SK-N-SH (cell line): ENCODE results near the gene SLC8A1. TPM values are rescaled to one million over a fixed set of nuclear protein-coding genes. Genes with fewer than 3 reads are reported as not detected.

Experiments used
- CTCF ChIA-PET: fragments of 300-600, 350-600 bp; formaldehyde crosslinking; extraction: SDS; loops from one replicate; lab custom pipeline; 2021; lab: Yijun Ruan, JAX
- POLR2A ChIA-PET: fragments of 350-600 bp; sonication (Branson Sonifier 250); formaldehyde crosslinking; extraction: SDS; loops from one replicate; lab custom pipeline; 2020; ENCODE audit warnings: antibody characterized with exemption, inconsistent platforms; lab: Yijun Ruan, JAX
- DNase-seq: peaks from one replicate; pipeline ENCODE4 v3.0.0; 2012
- H2AFZ ChIP-seq: fragments of 200-600 bp; sonication (generic); 2 replicates; pipeline ENCODE4 v1.8.1; 2016; ENCODE audit warnings: antibody characterized with exemption, mild to moderate bottlenecking, low read depth
- H3F3A ChIP-seq: fragments of 200-600 bp; sonication (generic); replicated peaks from 2 replicates; pipeline ENCODE3; 2016; ENCODE audit warnings: antibody characterized with exemption, mild to moderate bottlenecking; ENCODE audit not compliant: insufficient read depth
- H3K27ac ChIP-seq, 2 experiments: fragments of 200-500 bp in 1 of 2; fragments of 200-600 bp in 1 of 2; sonication (Bioruptor generic) in 1 of 2; sonication (generic), shearing (Covaris generic) in 1 of 2; 2 replicates each; pipeline versions ENCODE4 v1.5.1 to v1.6.1; 2014 to 2016; ENCODE audit warnings: low read depth in 2 of 2, inconsistent platforms in 1 of 2, low read length in 1 of 2, mild to moderate bottlenecking in 1 of 2, mixed read lengths in 1 of 2
- H3K27me3 ChIP-seq: fragments of 200-600 bp; sonication (generic), shearing (Covaris generic); 2 replicates; pipeline ENCODE4 v1.6.1; 2016; ENCODE audit warnings: mixed run types; ENCODE audit not compliant: insufficient read depth
- H3K36me3 ChIP-seq, 2 experiments: fragments of 200-500 bp in 1 of 2; fragments of 200-600 bp in 1 of 2; sonication (Bioruptor generic) in 1 of 2; sonication (generic) in 1 of 2; replicated peaks in 1 of 2; 2 replicates each; pipeline versions ENCODE3 to v1.5.1; 2014 to 2016; ENCODE audit warnings: low read length in 1 of 2, mild to moderate bottlenecking in 1 of 2; ENCODE audit not compliant: insufficient read depth in 2 of 2, control insufficient read depth in 1 of 2
- H3K4me1 ChIP-seq, 2 experiments: fragments of 200-500 bp in 1 of 2; fragments of 200-600 bp in 1 of 2; sonication (Bioruptor generic) in 1 of 2; sonication (generic), shearing (Covaris generic) in 1 of 2; 2 replicates each; pipeline versions ENCODE4 v1.5.1 to v1.6.1; 2014 to 2016; ENCODE audit warnings: low read depth in 1 of 2, low read length in 1 of 2, mixed run types in 1 of 2; ENCODE audit not compliant: insufficient read depth in 2 of 2, control insufficient read depth in 1 of 2
- H3K4me2 ChIP-seq: fragments of 200-600 bp; sonication (generic), shearing (Covaris generic); 2 replicates; pipeline ENCODE4 v1.6.1; 2017; ENCODE audit warnings: mixed run types
- H3K4me3 ChIP-seq, 2 experiments: fragments of 200-500 bp in 1 of 2; fragments of 200-600 bp in 1 of 2; sonication (Bioruptor generic) in 1 of 2; sonication (generic), shearing (Covaris generic) in 1 of 2; 2 replicates each; pipeline versions ENCODE4 v1.5.1 to v1.8.1; 2014 to 2016; ENCODE audit warnings: low read depth in 2 of 2, inconsistent platforms in 1 of 2, low read length in 1 of 2, mild to moderate bottlenecking in 1 of 2, mixed read lengths in 1 of 2, moderate library complexity in 1 of 2
- H3K79me2 ChIP-seq: fragments of 200-600 bp; sonication (generic); 2 replicates; pipeline ENCODE4 v1.8.1; 2017; ENCODE audit warnings: mild to moderate bottlenecking; ENCODE audit not compliant: insufficient read depth
- H3K9ac ChIP-seq: fragments of 200-600 bp; sonication (generic); 2 replicates; pipeline ENCODE4 v1.6.1; 2017; ENCODE audit warnings: mixed run types
- H3K9me2 ChIP-seq: fragments of 200-600 bp; sonication (generic); 2 replicates; pipeline ENCODE4 v1.6.1; 2017; ENCODE audit warnings: mixed run types
- H3K9me3 ChIP-seq: fragments of 200-600 bp; sonication (generic); 2 replicates; pipeline ENCODE4 v1.6.1; 2017; ENCODE audit warnings: mixed run types, mild to moderate bottlenecking, moderate library complexity
- H4K20me1 ChIP-seq: fragments of 200-600 bp; sonication (generic); 2 replicates; pipeline ENCODE4 v1.6.1; 2017; ENCODE audit warnings: mild to moderate bottlenecking, mixed run types; ENCODE audit not compliant: insufficient read depth
- CHD2 ChIP-seq: fragments of 150-350 bp; IDR thresholded peaks from 2 replicates; pipeline ENCODE4 v1.6.1; 2018; ENCODE audit warnings: low read length; ENCODE audit not compliant: partially characterized antibody
- CTCF ChIP-seq: fragments of 200-600 bp; sonication (generic); IDR thresholded peaks from 2 replicates; pipeline ENCODE4 v1.6.1; 2017; ENCODE audit warnings: antibody characterized with exemption, mild to moderate bottlenecking, moderate library complexity
- ELF1 ChIP-seq: IDR thresholded peaks from 2 replicates; pipeline ENCODE4 v1.4.0; 2012
- FOXJ3 ChIP-seq: sonication (generic); formaldehyde crosslinking; IDR thresholded peaks from 2 replicates; pipeline ENCODE4 v1.5.1; 2020; ENCODE audit warnings: mild to moderate bottlenecking, missing genetic modification reagents
- GABPA ChIP-seq: IDR thresholded peaks from 2 replicates; pipeline ENCODE4 v1.4.0; 2012; ENCODE audit warnings: low read depth, mild to moderate bottlenecking
- GATA2 ChIP-seq: sonication (generic); formaldehyde crosslinking; IDR thresholded peaks from 2 replicates; pipeline ENCODE4 v1.5.0; 2020; ENCODE audit warnings: mild to moderate bottlenecking, missing genetic modification reagents
- MAX ChIP-seq: IDR thresholded peaks from 2 replicates; pipeline ENCODE4 v1.4.0; 2012; ENCODE audit warnings: low read depth
- MXI1 ChIP-seq: IDR thresholded peaks from 2 replicates; pipeline ENCODE4 v1.6.1; 2012; ENCODE audit warnings: mild to moderate bottlenecking, low read depth, low read length, improper control_type of control experiment
- REST ChIP-seq: IDR thresholded peaks from 2 replicates; pipeline ENCODE4 v1.6.1; 2012; ENCODE audit warnings: mild to moderate bottlenecking, low read depth, low read length, moderate library complexity
- RFX5 ChIP-seq: IDR thresholded peaks from 2 replicates; pipeline ENCODE4 v1.6.1; 2012; ENCODE audit warnings: mild to moderate bottlenecking, improper control_type of control experiment, low read length
- RXRA ChIP-seq: IDR thresholded peaks from 2 replicates; pipeline ENCODE4 v1.4.0; 2012; ENCODE audit warnings: low read depth, mild to moderate bottlenecking, borderline replicate concordance
- SIN3A ChIP-seq: IDR thresholded peaks from 2 replicates; pipeline ENCODE4 v1.6.1; 2012; ENCODE audit warnings: low read depth, mild to moderate bottlenecking, low read length, moderate library complexity, borderline replicate concordance
- TAF1 ChIP-seq: IDR thresholded peaks from 2 replicates; pipeline ENCODE4 v1.6.1; 2012; ENCODE audit warnings: low read depth, mild to moderate bottlenecking, low read length, moderate library complexity, borderline replicate concordance
- TCF12 ChIP-seq: IDR thresholded peaks from 2 replicates; pipeline ENCODE4 v1.4.0; 2012
- TEAD4 ChIP-seq: IDR thresholded peaks from 2 replicates; pipeline ENCODE4 v1.4.0; 2012; ENCODE audit warnings: mild to moderate bottlenecking, borderline replicate concordance; ENCODE audit not compliant: insufficient read depth
- USF1 ChIP-seq: IDR thresholded peaks from 2 replicates; pipeline ENCODE4 v1.4.0; 2012; ENCODE audit warnings: low read depth, borderline replicate concordance
- USF2 ChIP-seq: fragments of 150-350 bp; IDR thresholded peaks from 2 replicates; pipeline ENCODE4 v1.6.1; 2017; ENCODE audit warnings: antibody characterized with exemption, low read length, low read depth, borderline replicate concordance
- YY1 ChIP-seq: IDR thresholded peaks from 2 replicates; pipeline ENCODE4 v1.4.0; 2012; ENCODE audit warnings: low read depth, mild to moderate bottlenecking
- WGBS: methylation state at CpG from one replicate; pipeline ENCODE4 v1.1.6; 2017; ENCODE audit warnings: low lambda C conversion rate; 5-methylcytosine and 5-hydroxymethylcytosine counted together
- polyA plus RNA-seq, 3 experiments: library from polyadenylated mRNA; depleted of rRNA; stranded (reverse); fragments of >200 nt; gene quantifications; 2 replicates each; pipeline ENCODE4 v1.2.3, GENCODE V29; 2012

SLC8A1 gene
- polyA plus RNA-seq, 1 of the 3 experiments (the other 2 are of a cell fraction) = 3.2 TPM

GRCh38 chr2:40072442-40073232 is 379.3 kb downstream of the SLC8A1 start:
- no peaks in the 10 kb centered on the region for H3K27me3 ChIP-seq
- H3F3A ChIP-seq = no peaks in the 10 kb centered on the region
- ChIA-PET CTCF (interaction anchor here (1.4 kb wide), 1 partner anchor 12 kb away, joined by 3 read pairs; no protein-coding TSS in a partner anchor), POLR2A (interaction anchor here (0.5 kb wide), 1 partner anchor 19 kb away, joined by 3 read pairs; no protein-coding TSS in a partner anchor)
- H4K20me1 ChIP-seq = no peaks in the 10 kb centered on the region
- no peaks in the 10 kb centered on the region for H3K9me3 ChIP-seq
- no peaks in the 10 kb centered on the region for H3K79me2 ChIP-seq
- 54% methylated on average over 10 of the region's 12 CpGs for WGBS
- no peaks in the 10 kb centered on the region for H3K4me1 ChIP-seq
- DNase-seq = no peak
- H3K4me2 ChIP-seq = no peak overlapping the region
- TF ChIP-seq REST (no peak), USF1 (no peak), CTCF (no peak)
- TF ChIP-seq, all 33 proteins: peak for 0
- Histone ChIP-seq H2AFZ (no peak overlapping the region), H3K9me2 (no peaks in the 10 kb centered on the region), H3K9ac (no peak overlapping the region), H3K4me3 (no peak overlapping the region), H3K36me3 (no peaks in the 10 kb centered on the region), H3K27ac (no peak overlapping the region)

GRCh38 chr2:40062381-40062780 is 389.5 kb downstream of the SLC8A1 start:
- Histone ChIP-seq H3K4me3 (no peak overlapping the region), H3F3A (no peaks in the 10 kb centered on the region), H3K9me3 (no peaks in the 10 kb centered on the region), H3K27me3 (no peaks in the 10 kb centered on the region), H3K36me3 (no peaks in the 10 kb centered on the region), H3K27ac (no peak overlapping the region), H3K9me2 (no peaks in the 10 kb centered on the region), H3K4me2 (no peak overlapping the region), H3K9ac (no peak overlapping the region), H3K79me2 (no peaks in the 10 kb centered on the region), H3K4me1 (no peaks in the 10 kb centered on the region; a peak in 1 of 4 replicates), H4K20me1 (no peaks in the 10 kb centered on the region), H2AFZ (no peak overlapping the region)
- 85% methylated on average over 1 of the region's 1 CpG for WGBS
- CTCF ChIA-PET = interaction anchor here (0.8 to 1.9 kb wide), 5 partner anchors 10 to 389 kb away, joined by 3 to 5 read pairs (median 3); no protein-coding TSS in a partner anchor
- POLR2A ChIA-PET = no interaction called here
- no peak for DNase-seq
- no peak for TF ChIP-seq TCF12
- no peak for TF ChIP-seq ELF1
- no peak for TF ChIP-seq SIN3A
- TF ChIP-seq RXRA = no peak
- TF ChIP-seq GATA2 = no peak
- no peak for TF ChIP-seq GABPA
- TF ChIP-seq RFX5 = no peak
- no peak for TF ChIP-seq CHD2
- no peak for TF ChIP-seq TAF1
- no peak for TF ChIP-seq FOXJ3 (CRISPR knock-in tag)
- TF ChIP-seq YY1 = no peak
- no peak for TF ChIP-seq USF2
- TF ChIP-seq MAX = no peak
- no peak for TF ChIP-seq TEAD4
- no peak for TF ChIP-seq MXI1
- TF ChIP-seq USF1 = no peak
